ENCODE measurements around the gene ADD1. TPM values are rescaled to one million over a fixed set of nuclear protein-coding genes. Genes with fewer than 3 reads are reported as not detected.

The ADD1 gene
- polyA plus RNA-seq, 1 donor (not counting 4 experiments of a cell fraction or from before 2014, with no cell fraction given): 109 TPM

- DNase-seq (ENCODE audit: low read depth, low spot score) (no peak), FAIRE-seq (peak; percentile 64)
- Histone ChIP-seq H3K79me2 (ENCODE audit: control insufficient read depth, insufficient read depth, low read length) (peaks cover 3% of the 10 kb centered on the region), H3K4me1 (ENCODE audit: control insufficient read depth, extremely low read depth, insufficient read depth, low read length) (peaks cover 11% of the 10 kb centered on the region), H3K4me3 (ENCODE audit: control insufficient read depth in 2 of 3, extremely low read depth in 1 of 3, insufficient read depth in 2 of 3, low read depth in 1 of 3, low read length in 3 of 3) (no peak overlapping the region), H3K27me3 (ENCODE audit: control insufficient read depth, extremely low read depth, insufficient read depth, low read length) (no peaks in the 10 kb centered on the region), H4K20me1 (ENCODE audit: control insufficient read depth, extremely low read depth, insufficient read depth, low read length) (no peaks in the 10 kb centered on the region), H3K27ac (ENCODE audit: control insufficient read depth, insufficient read depth, low read length) (no peak overlapping the region), H2AFZ (ENCODE audit: control insufficient read depth, low read length) (no peak overlapping the region), H3K9ac (ENCODE audit: control insufficient read depth, extremely low read depth, insufficient read depth, low read length) (no peak overlapping the region), H3K36me3 (ENCODE audit: control insufficient read depth in 2 of 2, extremely low read depth in 1 of 2, insufficient read depth in 2 of 2, low read length in 2 of 2) (peaks cover 16 to 21% of the 10 kb centered on the region in 2 experiments), H3K9me1 (ENCODE audit: control insufficient read depth, extremely low read depth, insufficient read depth, low read length) (no peaks in the 10 kb centered on the region), H3K4me2 (ENCODE audit: control insufficient read depth, extremely low read depth, insufficient read depth, low read depth, low read length) (no peak overlapping the region), H3K9me3 (ENCODE audit: control insufficient read depth, low read depth, low read length) (no peaks in the 10 kb centered on the region)
- TF ChIP-seq CTCF (optimal IDR thresholded peaks at IDR 0.05 in 1 of 3, IDR thresholded peaks at IDR 0.05 in 1 of 3, conservative IDR thresholded peaks at IDR 0.05 in 1 of 3; ENCODE audit: extremely low read depth in 1 of 3, insufficient read depth in 2 of 3, low read length in 3 of 3): no peak
- no peak for TF ChIP-seq EZH2 (IDR thresholded peaks at IDR 0.05; ENCODE audit: low read length)
- dilution Hi-C loops (cut with MboI; ENCODE audit: extremely low pct_ligation_motif_present, low sequenced_read_pairs): no loop called here
Measured at GRCh38 chr4:2923141-2923551, 79.5 kb downstream of the ADD1 start.

- Histone ChIP-seq H4K20me1 (ENCODE audit: control insufficient read depth, extremely low read depth, insufficient read depth, low read length) (no peaks in the 10 kb centered on the region), H3K4me2 (ENCODE audit: control insufficient read depth, extremely low read depth, insufficient read depth, low read depth, low read length) (no peak overlapping the region), H3K36me3 (ENCODE audit: control insufficient read depth in 2 of 2, extremely low read depth in 1 of 2, insufficient read depth in 2 of 2, low read length in 2 of 2) (peaks cover 19 to 26% of the 10 kb centered on the region in 2 experiments), H3K27ac (ENCODE audit: control insufficient read depth, insufficient read depth, low read length) (peak overlapping the region; percentile 31), H3K9me1 (ENCODE audit: control insufficient read depth, extremely low read depth, insufficient read depth, low read length) (no peaks in the 10 kb centered on the region), H3K27me3 (ENCODE audit: control insufficient read depth, extremely low read depth, insufficient read depth, low read length) (no peaks in the 10 kb centered on the region), H3K4me1 (ENCODE audit: control insufficient read depth, extremely low read depth, insufficient read depth, low read length) (peaks cover 11% of the 10 kb centered on the region), H2AFZ (ENCODE audit: control insufficient read depth, low read length) (no peak overlapping the region), H3K9ac (ENCODE audit: control insufficient read depth, extremely low read depth, insufficient read depth, low read length) (no peak overlapping the region), H3K4me3 (ENCODE audit: control insufficient read depth in 2 of 3, extremely low read depth in 1 of 3, insufficient read depth in 2 of 3, low read depth in 1 of 3, low read length in 3 of 3) (no peak overlapping the region), H3K79me2 (ENCODE audit: control insufficient read depth, insufficient read depth, low read length) (peaks cover 3% of the 10 kb centered on the region), H3K9me3 (ENCODE audit: control insufficient read depth, low read depth, low read length) (no peaks in the 10 kb centered on the region)
- DNase-seq (ENCODE audit: low read depth, low spot score) (no peak), FAIRE-seq (no peak)
- dilution Hi-C loops (cut with MboI; ENCODE audit: extremely low pct_ligation_motif_present, low sequenced_read_pairs): no loop called here
- no peak for TF ChIP-seq EZH2 (IDR thresholded peaks at IDR 0.05; ENCODE audit: low read length)
- no peak for TF ChIP-seq CTCF (optimal IDR thresholded peaks at IDR 0.05 in 1 of 3, IDR thresholded peaks at IDR 0.05 in 1 of 3, conservative IDR thresholded peaks at IDR 0.05 in 1 of 3; ENCODE audit: extremely low read depth in 1 of 3, insufficient read depth in 2 of 3, low read length in 3 of 3)
Measured at GRCh38 chr4:2923668-2924173, 80.1 kb downstream of the ADD1 start.
